Fibroblast of skin of left quadriceps (primary cell): Measurements from ENCODE around the gene SESN2.

Source experiments
- DNase-seq, 2 experiments: peaks; one replicate each; pipeline ENCODE4 v3.0.0-alpha.2; 2013; ENCODE audit warnings: low read depth in 2 of 2

The SESN2 gene

GRCh38 chr1:28249866-28250295 lies 9.4 kb upstream of the SESN2 start:
- DNase-seq = no peak

GRCh38 chr1:28256197-28256827 lies 3.0 kb upstream of the SESN2 start:
- DNase-seq = no peak

- no peak for DNase-seq
Measured at GRCh38 chr1:28257736-28258135, 1.6 kb upstream of the SESN2 start.

GRCh38 chr1:28258628-28259251 lies 578 bp upstream of the SESN2 start:
- no peak for DNase-seq

- DNase-seq = peak; percentile 56 to 62
Measured at GRCh38 chr1:28259934-28260802, 850 bp downstream of the SESN2 start.

GRCh38 chr1:28260803-28261174 lies 1.5 kb downstream of the SESN2 start:
- no peak for DNase-seq

GRCh38 chr1:28264897-28265296 lies 5.6 kb downstream of the SESN2 start:
- DNase-seq = no peak

- no peak for DNase-seq
Measured at GRCh38 chr1:28265577-28265976, 6.3 kb downstream of the SESN2 start.

- DNase-seq = no peak
Measured at GRCh38 chr1:28266920-28267322, 7.6 kb downstream of the SESN2 start.

GRCh38 chr1:28267633-28268032 lies 8.3 kb downstream of the SESN2 start:
- DNase-seq = no peak

GRCh38 chr1:28269529-28269928 lies 10.2 kb downstream of the SESN2 start:
- DNase-seq = no peak

- DNase-seq = no peak
Measured at GRCh38 chr1:28272215-28272852, 13.0 kb downstream of the SESN2 start.

GRCh38 chr1:28273216-28273860 lies 14.0 kb downstream of the SESN2 start:
- DNase-seq = no peak

GRCh38 chr1:28278763-28279162 lies 19.4 kb downstream of the SESN2 start:
- no peak for DNase-seq

GRCh38 chr1:28279721-28280120 lies 20.4 kb downstream of the SESN2 start:
- no peak for DNase-seq

- DNase-seq = no peak
Measured at GRCh38 chr1:28280501-28280900, 21.2 kb downstream of the SESN2 start.

- DNase-seq = no peak
Measured at GRCh38 chr1:28280977-28281381, 21.7 kb downstream of the SESN2 start.

- no peak for DNase-seq
Measured at GRCh38 chr1:28281608-28282425, 22.5 kb downstream of the SESN2 start.

- DNase-seq = no peak
Measured at GRCh38 chr1:28282426-28283407, 23.4 kb downstream of the SESN2 start.

- no peak for DNase-seq
Measured at GRCh38 chr1:28286111-28286510, 26.8 kb downstream of the SESN2 start.
